ENCODE data around the gene KCNN4.

KCNN4 gene

DNA sequence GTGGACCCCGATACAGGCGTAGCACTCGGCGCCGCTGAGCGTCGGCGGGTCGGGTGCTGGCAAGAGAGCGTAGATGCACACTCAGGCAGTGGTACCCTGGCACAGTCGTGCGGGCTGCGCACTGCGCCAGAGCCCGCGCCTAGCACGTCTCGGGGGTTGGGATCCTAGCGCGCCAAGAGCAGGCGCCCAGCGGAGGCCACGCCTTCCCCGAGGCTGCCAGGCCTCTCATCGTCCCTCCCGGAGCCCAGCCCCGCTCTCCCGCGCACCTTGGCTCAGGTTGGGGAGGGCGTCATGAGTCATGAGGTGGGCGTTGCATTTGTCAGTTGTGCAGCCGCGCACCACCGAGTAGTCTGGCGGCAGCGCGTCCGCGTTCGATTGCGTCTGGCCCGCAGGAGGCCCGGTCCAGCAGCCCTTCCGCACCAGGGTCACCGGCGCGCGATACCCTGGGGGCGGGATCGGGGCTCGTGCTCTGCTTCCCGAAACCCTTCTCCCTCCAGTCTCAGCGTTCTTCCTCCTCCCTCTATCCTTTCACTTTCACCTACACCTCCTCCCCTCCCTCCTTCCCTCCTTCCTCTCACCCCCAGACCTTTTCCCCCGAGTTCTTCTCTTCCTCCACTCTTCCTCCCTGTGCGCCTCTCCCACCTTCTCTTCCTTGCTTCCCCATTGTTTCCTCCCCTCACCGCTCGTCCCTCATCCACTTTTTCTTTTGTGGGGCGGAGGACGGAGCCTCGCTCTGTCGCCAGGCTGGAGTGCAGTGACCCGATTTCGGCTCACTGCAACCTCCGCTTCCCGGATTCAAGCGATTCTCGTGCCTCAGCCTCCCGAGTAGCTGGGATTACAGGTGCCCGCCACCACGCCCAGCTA lies 18.0 kb upstream of the KCNN4 start:
- Histone ChIP-seq H3K4me1 (ENCODE audit: control insufficient read depth, insufficient read depth, low read length) (peaks cover 8% of the 10 kb centered on the region; the same call in 1 of the 2 replicates), H3K9me3 (ENCODE audit: control insufficient read depth, insufficient read depth, low read depth, low read length) (no peaks in the 10 kb centered on the region; the same call in 1 of the 2 replicates), H3K4me3 (ENCODE audit: low read depth, low read length) (peak overlapping the region; percentile 15), H3K36me3 (ENCODE audit: control insufficient read depth in 2 of 2, insufficient read depth in 1 of 2, low read length in 2 of 2) (no peaks in the 10 kb centered on the region), H3K27ac (ENCODE audit: extremely low read depth, low read depth, low read length) (no peak overlapping the region)
- POLR2A ChIA-PET, result interaction anchor here (0.6 to 1.1 kb wide), 2 partner anchors 34 to 137 kb away, joined by 3 read pairs; partner anchors contain the start of gene ZNF45
- CTCF ChIA-PET, result interaction anchor here (0.6 to 1.6 kb wide), 6 partner anchors 11 to 270 kb away, joined by 3 to 5 read pairs (median 4); partner anchors contain the start of gene KCNN4
- TF ChIP-seq MZF1 (tag by site-specific recombination; IDR thresholded peaks at IDR 0.05; ENCODE audit: borderline replicate concordance) (no peak), ZNF16 (tag by site-specific recombination; IDR thresholded peaks at IDR 0.05; ENCODE audit: low read depth) (no peak; the same call in 1 of the 2 replicates), ZNF596 (tag by site-specific recombination; IDR thresholded peaks at IDR 0.05) (no peak), ZNF223 (tag by site-specific recombination; IDR thresholded peaks at IDR 0.05) (peak; percentile 21), ZNF791 (tag by site-specific recombination; IDR thresholded peaks at IDR 0.05) (no peak), GLIS2 (tag by site-specific recombination; IDR thresholded peaks at IDR 0.05) (peak; percentile 99), ZNF473 (tag by site-specific recombination; IDR thresholded peaks at IDR 0.05) (peak; percentile 73; the same call in 1 of the 2 replicates), GLIS1 (tag by site-specific recombination; IDR thresholded peaks at IDR 0.05) (peak; percentile 99), ZNF521 (tag by site-specific recombination; IDR thresholded peaks at IDR 0.05) (no peak), ZNF366 (tag by site-specific recombination; conservative IDR thresholded peaks at IDR 0.05) (peak; percentile 100), ZNF391 (tag by site-specific recombination; IDR thresholded peaks at IDR 0.05; ENCODE audit: borderline replicate concordance, low read depth) (peak; percentile 83; the same call in 1 of the 2 replicates), ZNF121 (tag by site-specific recombination; IDR thresholded peaks at IDR 0.05) (peak; percentile 81; the same call in 1 of the 2 replicates), ZNF248 (tag by site-specific recombination; IDR thresholded peaks at IDR 0.05) (peak; percentile 79), ZNF10 (tag by site-specific recombination; IDR thresholded peaks at IDR 0.05) (peak; percentile 66; the same call in 1 of the 2 replicates), RBAK (tag by site-specific recombination; IDR thresholded peaks at IDR 0.05) (peak; percentile 72), SCRT2 (tag by site-specific recombination; IDR thresholded peaks at IDR 0.05) (no peak), ZNF626 (tag by site-specific recombination; IDR thresholded peaks at IDR 0.05) (no peak), PRDM1 (tag by site-specific recombination; IDR thresholded peaks at IDR 0.05) (peak; percentile 99)
- TF ChIP-seq, protein P1, sequence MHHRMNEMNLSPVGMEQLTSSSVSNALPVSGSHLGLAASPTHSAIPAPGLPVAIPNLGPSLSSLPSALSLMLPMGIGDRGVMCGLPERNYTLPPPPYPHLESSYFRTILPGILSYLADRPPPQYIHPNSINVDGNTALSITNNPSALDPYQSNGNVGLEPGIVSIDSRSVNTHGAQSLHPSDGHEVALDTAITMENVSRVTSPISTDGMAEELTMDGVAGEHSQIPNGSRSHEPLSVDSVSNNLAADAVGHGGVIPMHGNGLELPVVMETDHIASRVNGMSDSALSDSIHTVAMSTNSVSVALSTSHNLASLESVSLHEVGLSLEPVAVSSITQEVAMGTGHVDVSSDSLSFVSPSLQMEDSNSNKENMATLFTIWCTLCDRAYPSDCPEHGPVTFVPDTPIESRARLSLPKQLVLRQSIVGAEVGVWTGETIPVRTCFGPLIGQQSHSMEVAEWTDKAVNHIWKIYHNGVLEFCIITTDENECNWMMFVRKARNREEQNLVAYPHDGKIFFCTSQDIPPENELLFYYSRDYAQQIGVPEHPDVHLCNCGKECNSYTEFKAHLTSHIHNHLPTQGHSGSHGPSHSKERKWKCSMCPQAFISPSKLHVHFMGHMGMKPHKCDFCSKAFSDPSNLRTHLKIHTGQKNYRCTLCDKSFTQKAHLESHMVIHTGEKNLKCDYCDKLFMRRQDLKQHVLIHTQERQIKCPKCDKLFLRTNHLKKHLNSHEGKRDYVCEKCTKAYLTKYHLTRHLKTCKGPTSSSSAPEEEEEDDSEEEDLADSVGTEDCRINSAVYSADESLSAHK (tag by site-specific recombination; IDR thresholded peaks at IDR 0.05), result peak; percentile 6
- TF ChIP-seq, protein P2, sequence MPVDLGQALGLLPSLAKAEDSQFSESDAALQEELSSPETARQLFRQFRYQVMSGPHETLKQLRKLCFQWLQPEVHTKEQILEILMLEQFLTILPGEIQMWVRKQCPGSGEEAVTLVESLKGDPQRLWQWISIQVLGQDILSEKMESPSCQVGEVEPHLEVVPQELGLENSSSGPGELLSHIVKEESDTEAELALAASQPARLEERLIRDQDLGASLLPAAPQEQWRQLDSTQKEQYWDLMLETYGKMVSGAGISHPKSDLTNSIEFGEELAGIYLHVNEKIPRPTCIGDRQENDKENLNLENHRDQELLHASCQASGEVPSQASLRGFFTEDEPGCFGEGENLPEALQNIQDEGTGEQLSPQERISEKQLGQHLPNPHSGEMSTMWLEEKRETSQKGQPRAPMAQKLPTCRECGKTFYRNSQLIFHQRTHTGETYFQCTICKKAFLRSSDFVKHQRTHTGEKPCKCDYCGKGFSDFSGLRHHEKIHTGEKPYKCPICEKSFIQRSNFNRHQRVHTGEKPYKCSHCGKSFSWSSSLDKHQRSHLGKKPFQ (tag by site-specific recombination; IDR thresholded peaks at IDR 0.05), result no peak
- TF ChIP-seq, protein P3, sequence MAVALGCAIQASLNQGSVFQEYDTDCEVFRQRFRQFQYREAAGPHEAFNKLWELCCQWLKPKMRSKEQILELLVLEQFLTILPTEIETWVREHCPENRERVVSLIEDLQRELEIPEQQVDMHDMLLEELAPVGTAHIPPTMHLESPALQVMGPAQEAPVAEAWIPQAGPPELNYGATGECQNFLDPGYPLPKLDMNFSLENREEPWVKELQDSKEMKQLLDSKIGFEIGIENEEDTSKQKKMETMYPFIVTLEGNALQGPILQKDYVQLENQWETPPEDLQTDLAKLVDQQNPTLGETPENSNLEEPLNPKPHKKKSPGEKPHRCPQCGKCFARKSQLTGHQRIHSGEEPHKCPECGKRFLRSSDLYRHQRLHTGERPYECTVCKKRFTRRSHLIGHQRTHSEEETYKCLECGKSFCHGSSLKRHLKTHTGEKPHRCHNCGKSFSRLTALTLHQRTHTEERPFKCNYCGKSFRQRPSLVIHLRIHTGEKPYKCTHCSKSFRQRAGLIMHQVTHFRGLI (tag by site-specific recombination; IDR thresholded peaks at IDR 0.05), result peak; percentile 94
- TF ChIP-seq, protein P4, sequence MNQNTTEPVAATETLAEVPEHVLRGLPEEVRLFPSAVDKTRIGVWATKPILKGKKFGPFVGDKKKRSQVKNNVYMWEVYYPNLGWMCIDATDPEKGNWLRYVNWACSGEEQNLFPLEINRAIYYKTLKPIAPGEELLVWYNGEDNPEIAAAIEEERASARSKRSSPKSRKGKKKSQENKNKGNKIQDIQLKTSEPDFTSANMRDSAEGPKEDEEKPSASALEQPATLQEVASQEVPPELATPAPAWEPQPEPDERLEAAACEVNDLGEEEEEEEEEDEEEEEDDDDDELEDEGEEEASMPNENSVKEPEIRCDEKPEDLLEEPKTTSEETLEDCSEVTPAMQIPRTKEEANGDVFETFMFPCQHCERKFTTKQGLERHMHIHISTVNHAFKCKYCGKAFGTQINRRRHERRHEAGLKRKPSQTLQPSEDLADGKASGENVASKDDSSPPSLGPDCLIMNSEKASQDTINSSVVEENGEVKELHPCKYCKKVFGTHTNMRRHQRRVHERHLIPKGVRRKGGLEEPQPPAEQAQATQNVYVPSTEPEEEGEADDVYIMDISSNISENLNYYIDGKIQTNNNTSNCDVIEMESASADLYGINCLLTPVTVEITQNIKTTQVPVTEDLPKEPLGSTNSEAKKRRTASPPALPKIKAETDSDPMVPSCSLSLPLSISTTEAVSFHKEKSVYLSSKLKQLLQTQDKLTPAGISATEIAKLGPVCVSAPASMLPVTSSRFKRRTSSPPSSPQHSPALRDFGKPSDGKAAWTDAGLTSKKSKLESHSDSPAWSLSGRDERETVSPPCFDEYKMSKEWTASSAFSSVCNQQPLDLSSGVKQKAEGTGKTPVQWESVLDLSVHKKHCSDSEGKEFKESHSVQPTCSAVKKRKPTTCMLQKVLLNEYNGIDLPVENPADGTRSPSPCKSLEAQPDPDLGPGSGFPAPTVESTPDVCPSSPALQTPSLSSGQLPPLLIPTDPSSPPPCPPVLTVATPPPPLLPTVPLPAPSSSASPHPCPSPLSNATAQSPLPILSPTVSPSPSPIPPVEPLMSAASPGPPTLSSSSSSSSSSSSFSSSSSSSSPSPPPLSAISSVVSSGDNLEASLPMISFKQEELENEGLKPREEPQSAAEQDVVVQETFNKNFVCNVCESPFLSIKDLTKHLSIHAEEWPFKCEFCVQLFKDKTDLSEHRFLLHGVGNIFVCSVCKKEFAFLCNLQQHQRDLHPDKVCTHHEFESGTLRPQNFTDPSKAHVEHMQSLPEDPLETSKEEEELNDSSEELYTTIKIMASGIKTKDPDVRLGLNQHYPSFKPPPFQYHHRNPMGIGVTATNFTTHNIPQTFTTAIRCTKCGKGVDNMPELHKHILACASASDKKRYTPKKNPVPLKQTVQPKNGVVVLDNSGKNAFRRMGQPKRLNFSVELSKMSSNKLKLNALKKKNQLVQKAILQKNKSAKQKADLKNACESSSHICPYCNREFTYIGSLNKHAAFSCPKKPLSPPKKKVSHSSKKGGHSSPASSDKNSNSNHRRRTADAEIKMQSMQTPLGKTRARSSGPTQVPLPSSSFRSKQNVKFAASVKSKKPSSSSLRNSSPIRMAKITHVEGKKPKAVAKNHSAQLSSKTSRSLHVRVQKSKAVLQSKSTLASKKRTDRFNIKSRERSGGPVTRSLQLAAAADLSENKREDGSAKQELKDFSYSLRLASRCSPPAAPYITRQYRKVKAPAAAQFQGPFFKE (tag by site-specific recombination; IDR thresholded peaks at IDR 0.05; ENCODE audit: borderline replicate concordance), result no peak
- TF ChIP-seq, protein P5, sequence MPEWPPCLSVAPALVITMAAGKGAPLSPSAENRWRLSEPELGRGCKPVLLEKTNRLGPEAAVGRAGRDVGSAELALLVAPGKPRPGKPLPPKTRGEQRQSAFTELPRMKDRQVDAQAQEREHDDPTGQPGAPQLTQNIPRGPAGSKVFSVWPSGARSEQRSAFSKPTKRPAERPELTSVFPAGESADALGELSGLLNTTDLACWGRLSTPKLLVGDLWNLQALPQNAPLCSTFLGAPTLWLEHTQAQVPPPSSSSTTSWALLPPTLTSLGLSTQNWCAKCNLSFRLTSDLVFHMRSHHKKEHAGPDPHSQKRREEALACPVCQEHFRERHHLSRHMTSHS (tag by site-specific recombination; IDR thresholded peaks at IDR 0.05), result no peak
